ENCODE results near the gene TLCD1. TPM values are rescaled to one million over a fixed set of nuclear protein-coding genes. Genes with fewer than 3 reads are reported as not detected.

TLCD1 gene
- total RNA-seq, 1 donor from 2014 or later = 3.8 TPM

DNA sequence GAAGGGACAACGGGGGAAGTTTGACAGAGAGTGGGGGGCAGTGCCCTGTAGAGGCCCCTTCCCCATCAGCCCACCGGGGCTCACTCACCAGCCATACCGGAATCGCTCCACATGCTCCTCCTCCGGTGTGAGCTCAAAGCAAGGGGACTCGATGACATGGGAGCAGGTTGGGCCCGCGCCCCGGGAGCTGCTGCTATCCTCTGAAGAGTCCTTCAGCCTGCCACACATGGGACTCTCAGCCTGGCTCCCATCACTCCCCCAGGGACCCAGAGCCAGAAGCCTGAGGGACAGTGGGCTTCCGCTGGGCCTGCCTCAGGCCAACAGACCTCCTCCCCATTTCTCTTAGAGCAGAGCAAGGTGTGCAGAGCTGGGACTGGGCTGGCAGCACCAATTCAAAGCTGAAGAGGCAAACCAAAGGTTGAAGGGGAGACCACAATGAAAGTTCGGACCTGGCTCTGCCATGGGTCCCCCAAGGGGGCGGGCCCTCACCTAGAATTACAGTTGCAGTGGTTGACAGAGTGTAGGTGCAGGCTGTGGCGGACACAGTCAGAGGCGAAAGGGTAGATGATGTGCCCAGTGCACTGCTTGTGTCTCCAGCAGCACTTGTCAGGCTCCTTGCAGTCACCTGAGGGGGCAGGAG lies 21.7 kb downstream of the TLCD1 start:
- no peak for DNase-seq (ENCODE audit: extremely low spot score, unreplicated experiment)
- Mint-ChIP-seq H3K4me1 (ENCODE audit: unreplicated experiment) (no peaks in the 10 kb centered on the region), H3K9me3 (ENCODE audit: unreplicated experiment) (no peaks in the 10 kb centered on the region), H3K36me3 (ENCODE audit: unreplicated experiment) (peaks cover 25% of the 10 kb centered on the region), H3K27ac (ENCODE audit: unreplicated experiment) (no peak overlapping the region), H3K4me3 (ENCODE audit: unreplicated experiment) (no peak overlapping the region), H3K27me3 (ENCODE audit: unreplicated experiment) (no peaks in the 10 kb centered on the region)
- TF ChIP-seq, protein P1, sequence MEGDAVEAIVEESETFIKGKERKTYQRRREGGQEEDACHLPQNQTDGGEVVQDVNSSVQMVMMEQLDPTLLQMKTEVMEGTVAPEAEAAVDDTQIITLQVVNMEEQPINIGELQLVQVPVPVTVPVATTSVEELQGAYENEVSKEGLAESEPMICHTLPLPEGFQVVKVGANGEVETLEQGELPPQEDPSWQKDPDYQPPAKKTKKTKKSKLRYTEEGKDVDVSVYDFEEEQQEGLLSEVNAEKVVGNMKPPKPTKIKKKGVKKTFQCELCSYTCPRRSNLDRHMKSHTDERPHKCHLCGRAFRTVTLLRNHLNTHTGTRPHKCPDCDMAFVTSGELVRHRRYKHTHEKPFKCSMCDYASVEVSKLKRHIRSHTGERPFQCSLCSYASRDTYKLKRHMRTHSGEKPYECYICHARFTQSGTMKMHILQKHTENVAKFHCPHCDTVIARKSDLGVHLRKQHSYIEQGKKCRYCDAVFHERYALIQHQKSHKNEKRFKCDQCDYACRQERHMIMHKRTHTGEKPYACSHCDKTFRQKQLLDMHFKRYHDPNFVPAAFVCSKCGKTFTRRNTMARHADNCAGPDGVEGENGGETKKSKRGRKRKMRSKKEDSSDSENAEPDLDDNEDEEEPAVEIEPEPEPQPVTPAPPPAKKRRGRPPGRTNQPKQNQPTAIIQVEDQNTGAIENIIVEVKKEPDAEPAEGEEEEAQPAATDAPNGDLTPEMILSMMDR (IDR thresholded peaks at IDR 0.05) = no peak

DNA sequence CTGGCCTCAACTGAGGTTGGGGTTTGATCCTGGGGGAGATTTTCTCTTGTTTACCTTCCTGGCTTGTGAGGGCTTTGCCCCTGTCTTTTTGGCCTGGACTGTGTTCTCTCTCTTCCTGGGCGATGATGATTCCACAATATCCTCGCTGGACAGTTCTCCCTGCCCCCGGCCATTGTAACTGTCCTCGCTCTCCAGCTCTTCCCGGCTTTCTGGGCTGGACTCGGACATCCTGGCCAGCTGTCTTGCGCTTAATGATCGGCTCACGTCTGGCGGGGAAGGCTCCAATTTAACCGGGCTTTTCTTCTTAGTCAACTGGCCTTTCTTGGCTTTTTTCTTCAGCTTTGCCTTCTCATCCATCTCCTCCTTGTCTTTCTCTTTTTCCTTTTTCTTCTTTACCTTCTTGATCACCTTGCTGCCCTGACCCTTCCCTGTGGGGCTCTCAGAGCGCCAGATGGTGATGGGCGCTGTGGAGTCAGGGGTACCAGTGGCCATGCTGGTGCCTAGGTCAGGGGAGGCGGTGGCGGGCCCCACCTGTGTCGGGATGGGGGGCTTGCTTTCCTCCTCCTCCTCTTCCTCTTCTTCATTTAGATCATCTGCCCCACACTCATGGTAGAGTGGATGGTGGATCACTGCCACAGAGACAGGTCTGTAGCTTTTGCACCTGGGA lies 22.3 kb downstream of the TLCD1 start:
- peaks cover 25% of the 10 kb centered on the region for H3K36me3 Mint-ChIP-seq (ENCODE audit: unreplicated experiment)
- no peaks in the 10 kb centered on the region for H3K27me3 Mint-ChIP-seq (ENCODE audit: unreplicated experiment)
- no peak overlapping the region for H3K27ac Mint-ChIP-seq (ENCODE audit: unreplicated experiment)

DNA sequence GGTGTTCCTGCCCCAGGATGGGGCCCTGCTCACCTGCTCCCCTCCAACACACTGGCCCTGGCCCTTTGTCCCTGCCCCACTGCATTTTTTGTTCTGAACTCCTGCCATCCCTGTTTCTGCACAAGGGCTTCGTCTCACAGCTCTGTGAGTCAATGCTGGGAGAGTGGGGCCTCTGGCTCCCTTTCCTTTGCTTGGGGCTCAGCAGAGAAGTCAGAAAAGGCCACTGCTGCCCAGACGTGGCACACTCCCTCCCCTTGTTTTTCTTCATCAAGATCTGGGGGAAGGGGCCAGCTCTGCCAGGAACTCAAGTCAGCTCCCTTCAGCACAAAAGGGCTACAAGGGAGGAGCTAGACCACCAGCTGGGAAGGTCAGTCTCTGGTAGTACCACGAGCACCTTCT lies 23.3 kb downstream of the TLCD1 start:
- H3K9me3 Mint-ChIP-seq (ENCODE audit: unreplicated experiment) = no peaks in the 10 kb centered on the region
- H3K4me3 Mint-ChIP-seq (ENCODE audit: unreplicated experiment) = no peak overlapping the region
- no peaks in the 10 kb centered on the region for H3K4me1 Mint-ChIP-seq (ENCODE audit: unreplicated experiment)
- no peaks in the 10 kb centered on the region for H3K27me3 Mint-ChIP-seq (ENCODE audit: unreplicated experiment)
- H3K36me3 Mint-ChIP-seq (ENCODE audit: unreplicated experiment) = peaks cover 25% of the 10 kb centered on the region
- no peak for DNase-seq (ENCODE audit: extremely low spot score, unreplicated experiment)
- TF ChIP-seq, protein P1 (IDR thresholded peaks at IDR 0.05) = no peak
- no peak overlapping the region for H3K27ac Mint-ChIP-seq (ENCODE audit: unreplicated experiment)

More for the DNA sequence above, 22.3 kb downstream of the TLCD1 start:
- H3K4me1 Mint-ChIP-seq (ENCODE audit: unreplicated experiment) = no peaks in the 10 kb centered on the region
- DNase-seq (ENCODE audit: extremely low spot score, unreplicated experiment) = no peak
- TF ChIP-seq, protein P1 (IDR thresholded peaks at IDR 0.05) = no peak
- H3K9me3 Mint-ChIP-seq (ENCODE audit: unreplicated experiment) = no peaks in the 10 kb centered on the region
- no peak overlapping the region for H3K4me3 Mint-ChIP-seq (ENCODE audit: unreplicated experiment)

DNA sequence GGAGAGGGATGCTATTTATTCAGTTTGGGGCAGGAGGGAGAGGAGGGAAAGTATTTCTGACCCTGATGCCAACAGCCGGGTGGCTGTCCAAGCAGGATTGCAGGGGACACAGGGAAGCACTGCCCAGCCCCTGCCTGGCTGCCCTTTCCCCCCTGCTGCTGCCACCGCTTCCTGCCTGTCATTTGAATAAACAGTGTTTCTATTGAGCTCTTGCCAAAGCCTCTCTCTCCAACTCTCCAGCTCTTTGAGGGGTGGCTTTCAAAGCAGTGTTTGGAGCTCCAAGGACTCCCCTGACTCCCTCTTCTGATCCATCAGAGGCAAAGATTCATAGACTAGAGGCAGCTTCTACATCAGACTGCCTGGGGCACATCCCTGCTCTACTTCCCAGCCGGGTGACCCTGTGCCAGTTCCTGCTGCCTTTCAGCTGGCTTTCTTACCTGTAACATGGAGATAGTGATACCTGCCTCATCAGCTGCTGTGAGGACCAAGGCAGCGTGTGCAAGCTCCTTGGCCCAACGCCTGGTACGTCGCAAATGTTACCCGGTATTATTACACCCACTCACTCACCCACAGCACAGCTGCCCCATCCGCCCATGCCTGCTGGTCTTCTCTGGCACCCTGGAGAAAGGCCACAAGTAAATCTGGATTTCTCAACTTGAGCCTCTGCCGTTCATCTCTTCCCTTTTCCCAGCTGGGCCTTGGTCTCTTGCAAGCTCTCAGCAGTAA lies 23.8 kb downstream of the TLCD1 start:
- Mint-ChIP-seq H3K4me1 (ENCODE audit: unreplicated experiment) (no peaks in the 10 kb centered on the region), H3K36me3 (ENCODE audit: unreplicated experiment) (peaks cover 25% of the 10 kb centered on the region), H3K27ac (ENCODE audit: unreplicated experiment) (no peak overlapping the region), H3K4me3 (ENCODE audit: unreplicated experiment) (no peak overlapping the region), H3K27me3 (ENCODE audit: unreplicated experiment) (no peaks in the 10 kb centered on the region), H3K9me3 (ENCODE audit: unreplicated experiment) (no peaks in the 10 kb centered on the region)
- DNase-seq (ENCODE audit: extremely low spot score, unreplicated experiment) = no peak
- TF ChIP-seq, protein P1 (IDR thresholded peaks at IDR 0.05) = no peak
